GM23338 (cell line): ENCODE data around the gene IHH. TPM values are rescaled to one million over a fixed set of nuclear protein-coding genes. Genes with fewer than 3 reads are reported as not detected.

Source experiments
- ATAC-seq: fragments of 200-7000 bp; cut with Tn5 transposase; 3 replicates; pipeline ENCODE4 v1.9.1; 2020
- DNase-seq: peaks from one replicate; pipeline ENCODE4 v3.0.0-alpha.2; 2015; ENCODE audit warnings: low spot score
- H2AFZ ChIP-seq: fragments of 200-600 bp; sonication (generic); 2 replicates; pipeline ENCODE4 v1.8.0; 2016; ENCODE audit warnings: antibody characterized with exemption, mild to moderate bottlenecking, moderate library complexity
- H3F3A ChIP-seq: fragments of 200-600 bp; sonication (generic); replicated peaks from 2 replicates; pipeline ENCODE4 v1.8.0; 2017; ENCODE audit warnings: antibody characterized with exemption, mixed run types, low read depth
- H3K27ac ChIP-seq: fragments of 200-600 bp; sonication (generic); 2 replicates; pipeline ENCODE4 v1.6.1; 2016; ENCODE audit warnings: low read depth
- H3K27me3 ChIP-seq: fragments of 200-600 bp; sonication (generic); 2 replicates; pipeline ENCODE4 v1.8.0; 2016; ENCODE audit warnings: mild to moderate bottlenecking, mixed run types, moderate library complexity; ENCODE audit not compliant: insufficient read depth
- H3K36me3 ChIP-seq: fragments of 200-600 bp; sonication (generic); 2 replicates; pipeline ENCODE4 v1.8.0; 2016; ENCODE audit warnings: mild to moderate bottlenecking; ENCODE audit not compliant: insufficient read depth
- H3K4me1 ChIP-seq: fragments of 200-600 bp; sonication (generic); 2 replicates; pipeline ENCODE4 v1.8.0; 2016; ENCODE audit warnings: mild to moderate bottlenecking, moderate library complexity; ENCODE audit not compliant: insufficient read depth
- H3K4me2 ChIP-seq: fragments of 200-600 bp; sonication (generic); 2 replicates; pipeline ENCODE4 v1.7.1; 2017; ENCODE audit warnings: mixed run types
- H3K4me3 ChIP-seq: fragments of 200-600 bp; sonication (generic); 2 replicates; pipeline ENCODE4 v1.6.1; 2016; ENCODE audit warnings: mixed run types
- H3K79me2 ChIP-seq: fragments of 200-600 bp; sonication (generic); replicated peaks from 2 replicates; pipeline ENCODE4 v1.8.0; 2017; ENCODE audit warnings: mild to moderate bottlenecking; ENCODE audit not compliant: insufficient read depth
- H3K9me2 ChIP-seq: fragments of 200-600 bp; sonication (generic); 2 replicates; pipeline ENCODE4 v1.8.0; 2017; ENCODE audit not compliant: insufficient read depth
- H4K20me1 ChIP-seq: fragments of 200-600 bp; sonication (generic); replicated peaks from 2 replicates; pipeline ENCODE4 v1.8.0; 2017; ENCODE audit warnings: mild to moderate bottlenecking; ENCODE audit not compliant: insufficient read depth
- H3K27ac Mint-ChIP-seq: 2 replicates; pipeline ENCODE4 v1.8.0; 2020; ENCODE audit warnings: inconsistent platforms, mild to moderate bottlenecking, moderate library complexity, mixed read lengths
- H3K27me3 Mint-ChIP-seq: 3 replicates; pipeline ENCODE4 v1.8.0; 2022; ENCODE audit warnings: low read depth, mild to moderate bottlenecking, moderate library complexity, mixed read lengths, inconsistent platforms; ENCODE audit not compliant: insufficient read depth, poor library complexity
- H3K36me3 Mint-ChIP-seq: 3 replicates; pipeline ENCODE4 v1.8.0; 2021; ENCODE audit warnings: low read depth, mild to moderate bottlenecking, inconsistent platforms, moderate library complexity, mixed read lengths
- H3K4me1 Mint-ChIP-seq: 3 replicates; pipeline ENCODE4 v1.8.0; 2020; ENCODE audit warnings: mild to moderate bottlenecking, inconsistent platforms, mixed read lengths
- H3K4me3 Mint-ChIP-seq: 3 replicates; pipeline ENCODE4 v1.8.0; 2021; ENCODE audit warnings: moderate library complexity, mild to moderate bottlenecking, inconsistent platforms, mixed read lengths
- H3K9me3 Mint-ChIP-seq: 3 replicates; pipeline ENCODE4 v1.8.0; 2020; ENCODE audit warnings: moderate library complexity, mild to moderate bottlenecking, inconsistent platforms, mixed read lengths
- CREB1 ChIP-seq: fragments of 250-450 bp; sonication (Bioruptor Pico); IDR thresholded peaks from 2 replicates; pipeline ENCODE4 v1.5.0; 2020; ENCODE audit warnings: low read depth, mild to moderate bottlenecking, moderate library complexity
- EZH2 ChIP-seq: fragments of 200-600 bp; sonication (generic); IDR thresholded peaks from one replicate; pipeline ENCODE4 v1.8.0; 2017; ENCODE audit warnings: antibody characterized with exemption, mild to moderate bottlenecking, low read depth; ENCODE audit not compliant: unreplicated experiment
- EZH2phosphoT487 ChIP-seq: fragments of 200-600 bp; sonication (generic); IDR thresholded peaks from one replicate; pipeline ENCODE4 v1.8.1; 2018; ENCODE audit warnings: antibody characterized with exemption; ENCODE audit not compliant: unreplicated experiment
- JUNB ChIP-seq: IDR thresholded peaks from one replicate; pipeline ENCODE4 v1.6.1; 2016; ENCODE audit warnings: antibody characterized with exemption; ENCODE audit not compliant: unreplicated experiment
- NANOG ChIP-seq: IDR thresholded peaks from 2 replicates; pipeline ENCODE4 v1.6.1; 2016; ENCODE audit warnings: antibody characterized with exemption, borderline replicate concordance
- POLR2AphosphoS5 ChIP-seq: IDR thresholded peaks from 2 replicates; pipeline ENCODE4 v1.6.1; 2016; ENCODE audit warnings: antibody characterized with exemption, low read depth
- STAT1 ChIP-seq: IDR thresholded peaks from one replicate; pipeline ENCODE4 v1.6.1; 2016; ENCODE audit warnings: antibody characterized with exemption; ENCODE audit not compliant: unreplicated experiment
- ZNF114 ChIP-seq: fragments of 250-450 bp; sonication (Bioruptor Pico); IDR thresholded peaks from 2 replicates; pipeline ENCODE4 v1.5.0; 2020; ENCODE audit warnings: mild to moderate bottlenecking, moderate library complexity
- ZNF331 ChIP-seq: fragments of 250-450 bp; sonication (Bioruptor Pico); IDR thresholded peaks from 2 replicates; pipeline ENCODE4 v1.5.0; 2020; ENCODE audit warnings: low read depth, mild to moderate bottlenecking, moderate library complexity
- polyA plus RNA-seq: library from polyadenylated mRNA; unstranded; fragments of >200 nt; fragmentation: Nextera tagmentation; extraction: Ambion mirVana; gene quantifications from 2 replicates; pipeline ENCODE4 v1.2.1, GENCODE V29; 2016
- total RNA-seq: library from RNA; depleted of rRNA; stranded (reverse); fragments of >200 nt; shearing (Covaris generic); gene quantifications from 2 replicates; pipeline ENCODE4 v1.2.3, GENCODE V29; 2014
- TF ChIP-seq, protein P1 (sequence below), 2 experiments: fragments of 200-600 bp in 1 of 2; sonication (generic) in 1 of 2; conservative IDR thresholded peaks; 2 replicates each; pipeline versions ENCODE4 v1.5.1 to v1.6.1; 2016 to 2017; ENCODE audit warnings: antibody characterized with exemption in 2 of 2, low read depth in 2 of 2, mild to moderate bottlenecking in 2 of 2, moderate library complexity in 1 of 2
- TF ChIP-seq, protein P2 (sequence below): IDR thresholded peaks from 2 replicates; pipeline ENCODE4 v1.6.1; 2016; ENCODE audit warnings: antibody characterized with exemption
- TF ChIP-seq, protein P3 (sequence below): fragments of 250-450 bp; sonication (Bioruptor Pico); IDR thresholded peaks from 2 replicates; pipeline ENCODE4 v1.5.0; 2020; ENCODE audit warnings: mild to moderate bottlenecking, moderate library complexity
- TF ChIP-seq, protein P4 (sequence below): IDR thresholded peaks from one replicate; pipeline ENCODE4 v1.6.1; 2018; ENCODE audit warnings: antibody characterized with exemption; ENCODE audit not compliant: unreplicated experiment

IHH gene
- total and polyA plus RNA-seq, 2 experiments from 2014 or later: not detected

DNA sequence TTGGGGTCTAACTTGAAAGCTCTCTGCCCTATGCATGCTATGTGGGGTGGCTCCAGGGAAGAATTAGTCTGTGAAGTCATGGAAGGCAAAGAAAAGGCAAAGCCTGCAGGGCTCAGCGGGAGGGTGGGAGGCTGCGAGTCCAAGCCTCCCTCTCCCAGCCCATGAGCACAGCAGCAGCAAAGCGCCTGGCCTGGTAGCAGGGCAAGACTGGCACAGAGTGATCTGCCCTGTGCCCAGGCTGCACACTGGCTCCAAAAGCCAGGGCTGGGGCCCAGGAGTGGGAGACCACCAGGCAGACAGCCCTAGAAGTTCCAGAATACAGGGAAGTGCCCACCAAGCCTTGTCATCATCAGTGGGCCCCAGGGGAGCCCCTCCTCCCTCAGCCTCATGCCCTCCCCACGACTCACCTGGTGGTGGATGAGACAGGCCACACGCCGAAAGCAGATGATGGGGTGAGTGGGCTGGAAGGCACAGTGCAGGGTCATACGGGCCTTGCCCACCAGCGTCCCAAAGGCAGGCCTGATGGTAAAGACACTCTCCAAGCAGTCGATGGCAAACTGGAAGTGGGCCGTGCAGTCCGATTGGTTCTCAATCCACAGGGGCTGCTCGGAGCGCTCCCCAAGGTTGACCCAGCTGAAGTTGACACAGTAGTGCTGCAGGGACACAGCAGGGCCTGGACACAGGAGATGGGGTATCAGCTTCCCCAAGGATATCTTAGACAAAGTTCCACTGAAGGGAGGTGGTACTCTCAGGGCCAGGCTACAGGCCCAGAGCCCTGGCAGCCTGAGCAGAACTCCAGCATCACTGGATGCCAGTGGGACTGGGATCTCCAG lies 31.5 kb downstream of the IHH start:
- no peaks in the 10 kb centered on the region for H3K36me3 ChIP-seq
- H3K27ac ChIP-seq: no peak overlapping the region
- H3K27me3 Mint-ChIP-seq: peaks cover 15% of the 10 kb centered on the region
- no peak overlapping the region for H3K4me2 ChIP-seq
- H3K36me3 Mint-ChIP-seq: no peaks in the 10 kb centered on the region
- no peaks in the 10 kb centered on the region for H3K27me3 ChIP-seq
- no peaks in the 10 kb centered on the region; the same call in 2 of the 3 replicates for H3K9me3 Mint-ChIP-seq
- no peak overlapping the region for H2AFZ ChIP-seq
- TF ChIP-seq STAT1 (no peak), EZH2phosphoT487 (no peak), ZNF114 (CRISPR knock-in tag) (no peak), POLR2AphosphoS5 (no peak), EZH2 (no peak), ZNF331 (CRISPR knock-in tag) (no peak), CREB1 (CRISPR knock-in tag) (no peak), NANOG (no peak), JUNB (no peak)
- TF ChIP-seq, protein P1, sequence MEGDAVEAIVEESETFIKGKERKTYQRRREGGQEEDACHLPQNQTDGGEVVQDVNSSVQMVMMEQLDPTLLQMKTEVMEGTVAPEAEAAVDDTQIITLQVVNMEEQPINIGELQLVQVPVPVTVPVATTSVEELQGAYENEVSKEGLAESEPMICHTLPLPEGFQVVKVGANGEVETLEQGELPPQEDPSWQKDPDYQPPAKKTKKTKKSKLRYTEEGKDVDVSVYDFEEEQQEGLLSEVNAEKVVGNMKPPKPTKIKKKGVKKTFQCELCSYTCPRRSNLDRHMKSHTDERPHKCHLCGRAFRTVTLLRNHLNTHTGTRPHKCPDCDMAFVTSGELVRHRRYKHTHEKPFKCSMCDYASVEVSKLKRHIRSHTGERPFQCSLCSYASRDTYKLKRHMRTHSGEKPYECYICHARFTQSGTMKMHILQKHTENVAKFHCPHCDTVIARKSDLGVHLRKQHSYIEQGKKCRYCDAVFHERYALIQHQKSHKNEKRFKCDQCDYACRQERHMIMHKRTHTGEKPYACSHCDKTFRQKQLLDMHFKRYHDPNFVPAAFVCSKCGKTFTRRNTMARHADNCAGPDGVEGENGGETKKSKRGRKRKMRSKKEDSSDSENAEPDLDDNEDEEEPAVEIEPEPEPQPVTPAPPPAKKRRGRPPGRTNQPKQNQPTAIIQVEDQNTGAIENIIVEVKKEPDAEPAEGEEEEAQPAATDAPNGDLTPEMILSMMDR (conservative IDR thresholded peaks at IDR 0.05; ENCODE audit: low read depth in 2 of 2): no peak
- TF ChIP-seq, protein P2, sequence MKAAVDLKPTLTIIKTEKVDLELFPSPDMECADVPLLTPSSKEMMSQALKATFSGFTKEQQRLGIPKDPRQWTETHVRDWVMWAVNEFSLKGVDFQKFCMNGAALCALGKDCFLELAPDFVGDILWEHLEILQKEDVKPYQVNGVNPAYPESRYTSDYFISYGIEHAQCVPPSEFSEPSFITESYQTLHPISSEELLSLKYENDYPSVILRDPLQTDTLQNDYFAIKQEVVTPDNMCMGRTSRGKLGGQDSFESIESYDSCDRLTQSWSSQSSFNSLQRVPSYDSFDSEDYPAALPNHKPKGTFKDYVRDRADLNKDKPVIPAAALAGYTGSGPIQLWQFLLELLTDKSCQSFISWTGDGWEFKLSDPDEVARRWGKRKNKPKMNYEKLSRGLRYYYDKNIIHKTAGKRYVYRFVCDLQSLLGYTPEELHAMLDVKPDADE: no peak
- TF ChIP-seq, protein P3, sequence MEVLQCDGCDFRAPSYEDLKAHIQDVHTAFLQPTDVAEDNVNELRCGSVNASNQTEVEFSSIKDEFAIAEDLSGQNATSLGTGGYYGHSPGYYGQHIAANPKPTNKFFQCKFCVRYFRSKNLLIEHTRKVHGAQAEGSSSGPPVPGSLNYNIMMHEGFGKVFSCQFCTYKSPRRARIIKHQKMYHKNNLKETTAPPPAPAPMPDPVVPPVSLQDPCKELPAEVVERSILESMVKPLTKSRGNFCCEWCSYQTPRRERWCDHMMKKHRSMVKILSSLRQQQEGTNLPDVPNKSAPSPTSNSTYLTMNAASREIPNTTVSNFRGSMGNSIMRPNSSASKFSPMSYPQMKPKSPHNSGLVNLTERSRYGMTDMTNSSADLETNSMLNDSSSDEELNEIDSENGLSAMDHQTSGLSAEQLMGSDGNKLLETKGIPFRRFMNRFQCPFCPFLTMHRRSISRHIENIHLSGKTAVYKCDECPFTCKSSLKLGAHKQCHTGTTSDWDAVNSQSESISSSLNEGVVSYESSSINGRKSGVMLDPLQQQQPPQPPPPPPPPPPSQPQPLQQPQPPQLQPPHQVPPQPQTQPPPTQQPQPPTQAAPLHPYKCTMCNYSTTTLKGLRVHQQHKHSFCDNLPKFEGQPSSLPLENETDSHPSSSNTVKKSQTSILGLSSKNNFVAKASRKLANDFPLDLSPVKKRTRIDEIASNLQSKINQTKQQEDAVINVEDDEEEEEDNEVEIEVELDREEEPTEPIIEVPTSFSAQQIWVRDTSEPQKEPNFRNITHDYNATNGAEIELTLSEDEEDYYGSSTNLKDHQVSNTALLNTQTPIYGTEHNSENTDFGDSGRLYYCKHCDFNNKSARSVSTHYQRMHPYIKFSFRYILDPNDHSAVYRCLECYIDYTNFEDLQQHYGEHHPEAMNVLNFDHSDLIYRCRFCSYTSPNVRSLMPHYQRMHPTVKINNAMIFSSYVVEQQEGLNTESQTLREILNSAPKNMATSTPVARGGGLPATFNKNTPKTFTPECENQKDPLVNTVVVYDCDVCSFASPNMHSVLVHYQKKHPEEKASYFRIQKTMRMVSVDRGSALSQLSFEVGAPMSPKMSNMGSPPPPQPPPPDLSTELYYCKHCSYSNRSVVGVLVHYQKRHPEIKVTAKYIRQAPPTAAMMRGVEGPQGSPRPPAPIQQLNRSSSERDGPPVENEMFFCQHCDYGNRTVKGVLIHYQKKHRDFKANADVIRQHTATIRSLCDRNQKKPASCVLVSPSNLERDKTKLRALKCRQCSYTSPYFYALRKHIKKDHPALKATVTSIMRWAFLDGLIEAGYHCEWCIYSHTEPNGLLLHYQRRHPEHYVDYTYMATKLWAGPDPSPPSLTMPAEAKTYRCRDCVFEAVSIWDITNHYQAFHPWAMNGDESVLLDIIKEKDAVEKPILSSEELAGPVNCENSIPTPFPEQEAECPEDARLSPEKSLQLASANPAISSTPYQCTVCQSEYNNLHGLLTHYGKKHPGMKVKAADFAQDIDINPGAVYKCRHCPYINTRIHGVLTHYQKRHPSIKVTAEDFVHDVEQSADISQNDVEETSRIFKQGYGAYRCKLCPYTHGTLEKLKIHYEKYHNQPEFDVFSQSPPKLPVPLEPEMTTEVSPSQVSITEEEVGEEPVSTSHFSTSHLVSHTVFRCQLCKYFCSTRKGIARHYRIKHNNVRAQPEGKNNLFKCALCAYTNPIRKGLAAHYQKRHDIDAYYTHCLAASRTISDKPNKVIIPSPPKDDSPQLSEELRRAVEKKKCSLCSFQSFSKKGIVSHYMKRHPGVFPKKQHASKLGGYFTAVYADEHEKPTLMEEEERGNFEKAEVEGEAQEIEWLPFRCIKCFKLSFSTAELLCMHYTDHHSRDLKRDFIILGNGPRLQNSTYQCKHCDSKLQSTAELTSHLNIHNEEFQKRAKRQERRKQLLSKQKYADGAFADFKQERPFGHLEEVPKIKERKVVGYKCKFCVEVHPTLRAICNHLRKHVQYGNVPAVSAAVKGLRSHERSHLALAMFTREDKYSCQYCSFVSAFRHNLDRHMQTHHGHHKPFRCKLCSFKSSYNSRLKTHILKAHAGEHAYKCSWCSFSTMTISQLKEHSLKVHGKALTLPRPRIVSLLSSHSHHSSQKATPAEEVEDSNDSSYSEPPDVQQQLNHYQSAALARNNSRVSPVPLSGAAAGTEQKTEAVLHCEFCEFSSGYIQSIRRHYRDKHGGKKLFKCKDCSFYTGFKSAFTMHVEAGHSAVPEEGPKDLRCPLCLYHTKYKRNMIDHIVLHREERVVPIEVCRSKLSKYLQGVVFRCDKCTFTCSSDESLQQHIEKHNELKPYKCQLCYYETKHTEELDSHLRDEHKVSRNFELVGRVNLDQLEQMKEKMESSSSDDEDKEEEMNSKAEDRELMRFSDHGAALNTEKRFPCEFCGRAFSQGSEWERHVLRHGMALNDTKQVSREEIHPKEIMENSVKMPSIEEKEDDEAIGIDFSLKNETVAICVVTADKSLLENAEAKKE (CRISPR knock-in tag): no peak
- TF ChIP-seq, protein P4, sequence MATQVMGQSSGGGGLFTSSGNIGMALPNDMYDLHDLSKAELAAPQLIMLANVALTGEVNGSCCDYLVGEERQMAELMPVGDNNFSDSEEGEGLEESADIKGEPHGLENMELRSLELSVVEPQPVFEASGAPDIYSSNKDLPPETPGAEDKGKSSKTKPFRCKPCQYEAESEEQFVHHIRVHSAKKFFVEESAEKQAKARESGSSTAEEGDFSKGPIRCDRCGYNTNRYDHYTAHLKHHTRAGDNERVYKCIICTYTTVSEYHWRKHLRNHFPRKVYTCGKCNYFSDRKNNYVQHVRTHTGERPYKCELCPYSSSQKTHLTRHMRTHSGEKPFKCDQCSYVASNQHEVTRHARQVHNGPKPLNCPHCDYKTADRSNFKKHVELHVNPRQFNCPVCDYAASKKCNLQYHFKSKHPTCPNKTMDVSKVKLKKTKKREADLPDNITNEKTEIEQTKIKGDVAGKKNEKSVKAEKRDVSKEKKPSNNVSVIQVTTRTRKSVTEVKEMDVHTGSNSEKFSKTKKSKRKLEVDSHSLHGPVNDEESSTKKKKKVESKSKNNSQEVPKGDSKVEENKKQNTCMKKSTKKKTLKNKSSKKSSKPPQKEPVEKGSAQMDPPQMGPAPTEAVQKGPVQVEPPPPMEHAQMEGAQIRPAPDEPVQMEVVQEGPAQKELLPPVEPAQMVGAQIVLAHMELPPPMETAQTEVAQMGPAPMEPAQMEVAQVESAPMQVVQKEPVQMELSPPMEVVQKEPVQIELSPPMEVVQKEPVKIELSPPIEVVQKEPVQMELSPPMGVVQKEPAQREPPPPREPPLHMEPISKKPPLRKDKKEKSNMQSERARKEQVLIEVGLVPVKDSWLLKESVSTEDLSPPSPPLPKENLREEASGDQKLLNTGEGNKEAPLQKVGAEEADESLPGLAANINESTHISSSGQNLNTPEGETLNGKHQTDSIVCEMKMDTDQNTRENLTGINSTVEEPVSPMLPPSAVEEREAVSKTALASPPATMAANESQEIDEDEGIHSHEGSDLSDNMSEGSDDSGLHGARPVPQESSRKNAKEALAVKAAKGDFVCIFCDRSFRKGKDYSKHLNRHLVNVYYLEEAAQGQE: no peak
- H3K79me2 ChIP-seq: no peaks in the 10 kb centered on the region
- H3K27ac Mint-ChIP-seq: no peak overlapping the region
- no peak overlapping the region for H3K4me3 Mint-ChIP-seq
- DNase-seq: no peak
- H3K4me1 ChIP-seq: no peaks in the 10 kb centered on the region
- no peaks in the 10 kb centered on the region for H3F3A ChIP-seq
- H4K20me1 ChIP-seq: no peaks in the 10 kb centered on the region
- H3K4me3 ChIP-seq: no peak overlapping the region
- H3K4me1 Mint-ChIP-seq: peaks cover 3% of the 10 kb centered on the region; the same call in 2 of the 3 replicates
- no peak for ATAC-seq
- no peaks in the 10 kb centered on the region for H3K9me2 ChIP-seq
